Measurements from ENCODE around the gene NAAA.

- TF ChIP-seq CTCF (IDR thresholded peaks at IDR 0.05) (no peak), POLR2A (IDR thresholded peaks at IDR 0.05) (no peak)
These were observed 33.0 kb upstream of the NAAA start for GRCh38 chr4:75973766-75974165.

All from right lobe of liver (tissue), 4 donors.